ENCODE results near the gene MNX1. TPM values are rescaled to one million over a fixed set of nuclear protein-coding genes. Genes with fewer than 3 reads are reported as not detected.

Gene MNX1
- total RNA-seq, 1 experiment from 2014 or later, result 2.6 TPM

DNA sequence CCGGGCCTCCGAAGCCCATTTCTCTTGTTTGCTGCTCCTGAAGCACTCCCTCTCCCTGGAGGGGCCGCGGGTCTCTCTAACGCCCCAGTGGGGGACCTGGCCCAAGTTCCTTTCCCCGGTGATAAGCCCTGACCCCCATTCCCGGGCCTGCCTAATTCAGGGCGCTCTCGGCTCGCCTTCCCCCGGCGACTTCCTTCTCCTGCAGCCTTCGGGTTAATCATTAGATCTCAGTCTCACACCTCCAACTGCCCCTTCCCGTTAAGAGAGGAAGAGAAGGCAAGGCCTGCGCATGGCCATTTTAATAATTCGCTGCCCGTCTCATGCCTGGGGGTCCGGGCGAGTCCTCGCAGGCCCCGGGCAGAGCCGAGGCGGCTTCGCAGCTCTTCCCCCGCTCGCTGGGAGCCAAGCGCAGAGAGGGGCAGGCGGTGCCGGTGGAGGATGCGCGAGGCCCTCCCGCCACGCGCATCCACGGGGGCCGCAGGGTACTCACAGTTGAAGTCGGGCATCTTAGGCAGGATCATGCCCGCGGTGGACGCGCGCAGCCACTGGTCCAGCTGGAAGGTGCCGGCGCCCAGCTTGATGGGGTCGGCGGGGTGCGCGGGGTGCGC is 1.2 kb downstream of the MNX1 start:
- no peak overlapping the region for H3K27ac ChIP-seq (ENCODE audit: low read length)
- H3F3A ChIP-seq (ENCODE audit: low read length, unreplicated experiment), result no peaks in the 10 kb centered on the region
- TF ChIP-seq EZH2 (IDR thresholded peaks at IDR 0.05; ENCODE audit: low read length, unreplicated experiment) (peak; percentile 36), EZH2phosphoT487 (IDR thresholded peaks at IDR 0.05; ENCODE audit: borderline replicate concordance, low read length) (no peak)
- TF ChIP-seq, protein P1, sequence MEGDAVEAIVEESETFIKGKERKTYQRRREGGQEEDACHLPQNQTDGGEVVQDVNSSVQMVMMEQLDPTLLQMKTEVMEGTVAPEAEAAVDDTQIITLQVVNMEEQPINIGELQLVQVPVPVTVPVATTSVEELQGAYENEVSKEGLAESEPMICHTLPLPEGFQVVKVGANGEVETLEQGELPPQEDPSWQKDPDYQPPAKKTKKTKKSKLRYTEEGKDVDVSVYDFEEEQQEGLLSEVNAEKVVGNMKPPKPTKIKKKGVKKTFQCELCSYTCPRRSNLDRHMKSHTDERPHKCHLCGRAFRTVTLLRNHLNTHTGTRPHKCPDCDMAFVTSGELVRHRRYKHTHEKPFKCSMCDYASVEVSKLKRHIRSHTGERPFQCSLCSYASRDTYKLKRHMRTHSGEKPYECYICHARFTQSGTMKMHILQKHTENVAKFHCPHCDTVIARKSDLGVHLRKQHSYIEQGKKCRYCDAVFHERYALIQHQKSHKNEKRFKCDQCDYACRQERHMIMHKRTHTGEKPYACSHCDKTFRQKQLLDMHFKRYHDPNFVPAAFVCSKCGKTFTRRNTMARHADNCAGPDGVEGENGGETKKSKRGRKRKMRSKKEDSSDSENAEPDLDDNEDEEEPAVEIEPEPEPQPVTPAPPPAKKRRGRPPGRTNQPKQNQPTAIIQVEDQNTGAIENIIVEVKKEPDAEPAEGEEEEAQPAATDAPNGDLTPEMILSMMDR (conservative IDR thresholded peaks at IDR 0.05; ENCODE audit: low read depth, low read length), result no peak
- H3K4me3 ChIP-seq (ENCODE audit: low read length), result peak overlapping the region; percentile 56
- H3K36me3 ChIP-seq (ENCODE audit: low read depth, low read length), result no peaks in the 10 kb centered on the region
- no peaks in the 10 kb centered on the region for H3K9me3 ChIP-seq (ENCODE audit: low read length)
- POLR2A ChIA-PET (ENCODE audit: unreplicated experiment), result no interaction called here
- H3K79me2 ChIP-seq (ENCODE audit: low read length), result 0 out of 2 replicates have a peak, but pooled peaks cover 4% of the 10 kb centered on the region
- ATAC-seq (no peak), DNase-seq (no peak)
- peak overlapping the region; percentile 73 for H3K4me2 ChIP-seq (ENCODE audit: low read length)
- peaks cover 13% of the 10 kb centered on the region for H3K4me1 ChIP-seq (ENCODE audit: insufficient read depth, low read length)
- H3K9ac ChIP-seq (ENCODE audit: low read length), result no peak overlapping the region
- H3K27me3 ChIP-seq (ENCODE audit: low read length), result peaks cover 25% of the 10 kb centered on the region
- no peaks in the 10 kb centered on the region for H4K20me1 ChIP-seq (ENCODE audit: low read length)
- CTCF ChIA-PET, result no interaction called here
- peak overlapping the region; percentile 30; the same call in 1 of the 2 replicates for H2AFZ ChIP-seq (ENCODE audit: low read length)
- intact Hi-C loops (cut with micrococcal nuclease), result no loop called here
- H3K9me2 ChIP-seq (replicated peaks; ENCODE audit: low read length), result no peaks in the 10 kb centered on the region
- BruUV-seq (replicated peaks), result no TSS peak

DNA sequence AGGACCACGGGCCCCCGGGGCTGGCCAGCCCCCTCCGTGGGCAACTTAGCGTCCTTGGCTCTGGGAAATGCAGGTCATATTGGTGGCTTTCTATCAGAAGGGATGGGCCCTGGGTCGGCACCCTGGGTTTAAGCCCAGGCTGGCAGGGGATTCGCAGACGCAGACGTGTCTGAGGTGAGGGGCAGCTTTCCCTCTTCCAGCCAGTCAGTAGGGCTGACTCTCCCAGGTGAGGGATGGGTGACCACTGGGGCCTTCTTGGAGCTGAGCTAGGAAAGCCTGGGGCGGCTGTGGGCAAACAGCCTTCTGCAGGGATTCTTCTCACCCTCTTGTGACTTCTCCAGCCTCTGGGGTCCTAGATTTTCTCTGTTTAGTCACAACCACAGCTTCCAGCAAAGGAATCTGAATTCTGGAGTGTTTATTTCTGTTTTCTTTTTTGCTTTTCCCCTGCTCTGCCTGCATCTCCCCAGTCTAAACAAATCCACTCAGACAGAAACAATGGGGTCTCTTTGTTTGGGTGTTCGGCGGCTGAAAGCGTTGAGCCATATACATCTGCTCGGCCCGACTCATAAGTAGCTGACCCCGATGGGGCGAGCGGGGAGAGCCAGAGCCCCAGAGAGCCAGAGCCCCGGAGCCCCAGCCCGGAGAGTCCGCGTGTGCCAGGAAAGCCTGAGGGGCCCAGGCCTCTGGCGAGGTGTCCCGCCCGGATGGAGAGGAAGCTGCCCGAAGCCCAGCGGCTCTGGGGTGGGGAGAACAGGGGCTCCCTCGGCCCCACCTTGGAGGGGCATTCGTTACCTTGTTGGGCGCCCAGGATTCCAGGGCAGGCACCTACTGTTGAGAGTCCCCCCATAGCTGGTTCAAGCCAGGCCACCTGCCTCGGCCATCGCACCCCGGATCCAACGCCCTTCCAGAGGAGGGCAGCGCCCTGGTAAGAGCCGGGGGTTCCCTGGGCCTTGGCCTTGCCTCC is 2.0 kb downstream of the MNX1 start:
- Histone ChIP-seq H3K4me3 (ENCODE audit: low read length) (no peak overlapping the region; the same call in 1 of the 2 replicates), H4K20me1 (ENCODE audit: low read length) (no peaks in the 10 kb centered on the region), H3K4me1 (ENCODE audit: insufficient read depth, low read length) (peaks cover 13% of the 10 kb centered on the region), H2AFZ (ENCODE audit: low read length) (no peak overlapping the region), H3K9me2 (replicated peaks; ENCODE audit: low read length) (no peaks in the 10 kb centered on the region), H3F3A (ENCODE audit: low read length, unreplicated experiment) (no peaks in the 10 kb centered on the region), H3K36me3 (ENCODE audit: low read depth, low read length) (no peaks in the 10 kb centered on the region), H3K27ac (ENCODE audit: low read length) (no peak overlapping the region), H3K27me3 (ENCODE audit: low read length) (peaks cover 27% of the 10 kb centered on the region), H3K9me3 (ENCODE audit: low read length) (no peaks in the 10 kb centered on the region), H3K4me2 (ENCODE audit: low read length) (peak overlapping the region; percentile 73), H3K9ac (ENCODE audit: low read length) (no peak overlapping the region), H3K79me2 (ENCODE audit: low read length) (0 out of 2 replicates have a peak, but pooled peaks cover 4% of the 10 kb centered on the region)
- no peak for TF ChIP-seq EZH2 (IDR thresholded peaks at IDR 0.05; ENCODE audit: low read length, unreplicated experiment)
- TF ChIP-seq, protein P1 (conservative IDR thresholded peaks at IDR 0.05; ENCODE audit: low read depth, low read length), result no peak
- TF ChIP-seq EZH2phosphoT487 (IDR thresholded peaks at IDR 0.05; ENCODE audit: borderline replicate concordance, low read length), result no peak
- intact Hi-C loops (cut with micrococcal nuclease), result no loop called here
- DNase-seq, result no peak
- ChIA-PET POLR2A (ENCODE audit: unreplicated experiment) (no interaction called here), CTCF (no interaction called here)
- BruUV-seq (replicated peaks), result no TSS peak
- ATAC-seq, result no peak

All from PC-3 (cell line).